Large intestine (tissue), 3 donors: ENCODE measurements around the gene CDK9. TPM values are rescaled to one million over a fixed set of nuclear protein-coding genes. Genes with fewer than 3 reads are reported as not detected.
A peak's percentile ranks its signal among the peaks of the same experiment; 100 is the strongest.
"Not testable (repeated sequence)": the region's sequence is repeated elsewhere in the genome, so short reads cannot be mapped to it uniquely, and the experiment has no call there.

ENCODE experiments used
- DNase-seq, 2 donors: peaks; one replicate each; pipeline versions ENCODE4 v3.0.0 to v3.0.0-alpha.2; 2013
- H3K27ac ChIP-seq: one replicate; pipeline ENCODE4 v1.5.1; 2013; ENCODE audit warnings: low read length
- H3K27me3 ChIP-seq: 2 replicates; pipeline ENCODE4 v1.6.1; 2013; ENCODE audit warnings: low read length; ENCODE audit not compliant: control insufficient read depth, insufficient read depth
- H3K36me3 ChIP-seq: 2 replicates; pipeline ENCODE4 v1.6.1; 2013; ENCODE audit warnings: low read length; ENCODE audit not compliant: control insufficient read depth, insufficient read depth
- H3K4me1 ChIP-seq: one replicate; pipeline ENCODE4 v1.6.1; 2013; ENCODE audit warnings: low read length; ENCODE audit not compliant: control insufficient read depth, insufficient read depth
- H3K4me3 ChIP-seq: one replicate; pipeline ENCODE4 v1.5.1; 2013; ENCODE audit warnings: low read length
- H3K9me3 ChIP-seq: one replicate; pipeline ENCODE4 v1.6.1; 2013; ENCODE audit warnings: mild to moderate bottlenecking, low read depth, low read length, moderate library complexity; ENCODE audit not compliant: control insufficient read depth
- WGBS: methylation state at CpG from one replicate; pipeline ENCODE4 v1.1.5; 2013; ENCODE audit warnings: low lambda C conversion rate; ENCODE audit not compliant: insufficient coverage; 5-methylcytosine and 5-hydroxymethylcytosine counted together
- polyA plus RNA-seq: library from polyadenylated mRNA; unstranded; fragments of 120-200 nt; gene quantifications from one replicate; pipeline ENCODE4 v1.2.1, GENCODE V29; 2013

The CDK9 gene
- polyA plus RNA-seq, 1 donor: 57.4 TPM

DNA sequence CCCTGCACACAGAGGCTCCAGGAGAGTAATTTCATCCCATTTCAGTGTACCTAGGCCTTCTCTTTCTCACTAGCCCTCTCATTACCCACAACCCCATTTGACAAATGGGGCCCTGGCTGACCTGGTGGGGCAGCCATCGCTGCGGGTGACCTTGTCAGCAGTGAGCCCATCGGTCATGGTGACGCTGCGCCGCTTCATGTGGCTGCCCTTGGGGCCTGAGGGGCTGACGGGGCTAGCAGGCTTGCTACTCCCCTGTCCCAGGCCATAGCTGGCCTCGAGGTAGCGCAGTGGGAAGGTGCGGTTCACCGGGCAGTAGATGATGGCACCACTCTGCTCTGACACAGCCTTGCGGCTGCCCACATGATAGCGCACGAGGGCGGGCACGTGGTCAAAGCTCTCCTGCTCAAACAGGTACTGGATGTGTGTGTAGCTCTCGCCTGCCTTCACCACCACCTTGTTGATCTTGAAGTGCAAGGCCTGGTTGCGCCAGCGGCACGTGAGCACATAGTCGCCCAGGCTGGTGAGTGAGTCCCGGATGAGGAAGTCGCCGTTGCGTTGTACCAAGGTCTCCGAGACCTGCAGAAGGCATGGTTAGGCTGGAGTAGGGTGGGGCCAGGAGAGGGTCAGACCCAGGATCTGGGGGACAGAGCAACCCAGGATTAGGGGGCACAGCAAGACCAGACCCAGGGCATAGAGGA is 36.6 kb upstream of the CDK9 start:
- no CpG with 5 or more reads among the region's 26 CpGs for WGBS
- DNase-seq: no peak
- H3K4me1 ChIP-seq: no peaks in the 10 kb centered on the region
- H3K27ac ChIP-seq: no peak overlapping the region
- peaks cover 3% of the 10 kb centered on the region for H3K9me3 ChIP-seq
- no peak overlapping the region for H3K4me3 ChIP-seq
- peaks cover 37% of the 10 kb centered on the region for H3K27me3 ChIP-seq
- peaks cover 2% of the 10 kb centered on the region for H3K36me3 ChIP-seq

DNA sequence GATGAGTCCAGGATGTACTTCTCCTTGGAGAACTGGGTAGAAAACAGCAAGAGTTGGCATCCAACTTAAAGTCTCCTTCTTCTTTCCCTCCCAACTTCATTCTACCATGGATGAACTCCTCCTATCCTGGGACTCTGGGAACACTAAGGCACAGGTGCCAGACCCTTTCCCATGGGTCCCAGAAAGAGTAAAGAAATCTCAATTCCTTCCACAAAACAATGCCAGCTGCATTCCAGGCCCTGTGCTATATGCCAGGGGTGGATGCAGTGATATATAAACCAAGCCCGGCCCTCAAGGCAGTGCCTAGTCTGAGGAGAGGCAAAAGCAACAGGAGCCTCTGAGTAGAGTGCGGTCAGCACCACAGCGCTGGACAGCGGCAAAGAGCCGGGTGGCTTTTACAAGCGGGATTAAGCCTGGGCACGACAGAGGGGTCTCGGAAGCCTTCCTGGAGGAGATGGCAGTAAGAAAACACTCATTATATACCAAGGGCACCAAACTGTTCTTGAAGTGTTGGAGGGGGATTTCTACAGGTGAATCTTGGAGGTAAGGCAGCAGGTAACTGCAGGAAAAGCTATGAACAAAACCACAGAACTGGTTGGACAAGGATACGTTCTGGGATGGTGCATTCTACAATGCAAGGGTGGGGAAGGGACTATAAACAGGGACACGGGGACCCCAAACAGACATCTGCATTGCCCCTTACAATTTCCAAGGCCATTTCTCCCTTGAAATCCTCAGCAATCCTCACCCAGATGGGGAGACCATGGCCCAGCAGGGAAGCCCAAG is 34.4 kb upstream of the CDK9 start:
- no peak overlapping the region for H3K4me3 ChIP-seq
- no peaks in the 10 kb centered on the region for H3K36me3 ChIP-seq
- peak in 1 of 2 donors; percentile 21 for DNase-seq
- no CpG with 5 or more reads among the region's 10 CpGs for WGBS
- H3K4me1 ChIP-seq: no peaks in the 10 kb centered on the region
- H3K27me3 ChIP-seq: peaks cover 51% of the 10 kb centered on the region
- no peak overlapping the region for H3K27ac ChIP-seq
- H3K9me3 ChIP-seq: peaks cover 7% of the 10 kb centered on the region

GRCh38 chr9:127753148-127753547 is 32.7 kb upstream of the CDK9 start:
- no peak overlapping the region for H3K27ac ChIP-seq
- no peaks in the 10 kb centered on the region for H3K36me3 ChIP-seq
- no peak for DNase-seq
- H3K9me3 ChIP-seq: peaks cover 7% of the 10 kb centered on the region
- H3K4me1 ChIP-seq: no peaks in the 10 kb centered on the region
- WGBS: no CpG with 5 or more reads among the region's 8 CpGs
- H3K27me3 ChIP-seq: peaks cover 48% of the 10 kb centered on the region
- H3K4me3 ChIP-seq: no peak overlapping the region

DNA sequence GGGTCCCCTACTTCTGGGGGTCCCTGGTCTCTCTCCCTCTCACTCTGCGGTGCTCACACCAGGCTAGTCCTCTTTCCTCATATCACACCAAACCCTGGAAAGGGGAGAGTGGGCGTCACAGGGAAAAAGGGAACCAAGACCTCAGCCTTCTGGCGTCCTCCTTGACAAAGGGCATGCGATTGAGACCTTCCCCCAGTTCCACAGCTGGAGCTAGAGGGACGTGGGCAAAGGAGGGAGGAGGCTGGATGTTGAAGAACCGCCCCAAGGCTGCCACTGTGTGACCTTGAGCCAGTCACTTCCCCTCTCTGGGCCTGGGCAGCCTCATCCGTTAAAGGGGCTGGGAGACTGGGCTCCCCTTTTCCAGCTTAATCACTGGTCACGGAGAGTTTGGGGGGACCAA is 32.2 kb upstream of the CDK9 start:
- no peaks in the 10 kb centered on the region for H3K4me1 ChIP-seq
- H3K9me3 ChIP-seq: peaks cover 7% of the 10 kb centered on the region
- H3K27me3 ChIP-seq: peaks cover 48% of the 10 kb centered on the region
- WGBS: no CpG with 5 or more reads among the region's 8 CpGs
- DNase-seq: no peak
- H3K36me3 ChIP-seq: no peaks in the 10 kb centered on the region
- H3K27ac ChIP-seq: no peak overlapping the region
- no peak overlapping the region for H3K4me3 ChIP-seq

DNA sequence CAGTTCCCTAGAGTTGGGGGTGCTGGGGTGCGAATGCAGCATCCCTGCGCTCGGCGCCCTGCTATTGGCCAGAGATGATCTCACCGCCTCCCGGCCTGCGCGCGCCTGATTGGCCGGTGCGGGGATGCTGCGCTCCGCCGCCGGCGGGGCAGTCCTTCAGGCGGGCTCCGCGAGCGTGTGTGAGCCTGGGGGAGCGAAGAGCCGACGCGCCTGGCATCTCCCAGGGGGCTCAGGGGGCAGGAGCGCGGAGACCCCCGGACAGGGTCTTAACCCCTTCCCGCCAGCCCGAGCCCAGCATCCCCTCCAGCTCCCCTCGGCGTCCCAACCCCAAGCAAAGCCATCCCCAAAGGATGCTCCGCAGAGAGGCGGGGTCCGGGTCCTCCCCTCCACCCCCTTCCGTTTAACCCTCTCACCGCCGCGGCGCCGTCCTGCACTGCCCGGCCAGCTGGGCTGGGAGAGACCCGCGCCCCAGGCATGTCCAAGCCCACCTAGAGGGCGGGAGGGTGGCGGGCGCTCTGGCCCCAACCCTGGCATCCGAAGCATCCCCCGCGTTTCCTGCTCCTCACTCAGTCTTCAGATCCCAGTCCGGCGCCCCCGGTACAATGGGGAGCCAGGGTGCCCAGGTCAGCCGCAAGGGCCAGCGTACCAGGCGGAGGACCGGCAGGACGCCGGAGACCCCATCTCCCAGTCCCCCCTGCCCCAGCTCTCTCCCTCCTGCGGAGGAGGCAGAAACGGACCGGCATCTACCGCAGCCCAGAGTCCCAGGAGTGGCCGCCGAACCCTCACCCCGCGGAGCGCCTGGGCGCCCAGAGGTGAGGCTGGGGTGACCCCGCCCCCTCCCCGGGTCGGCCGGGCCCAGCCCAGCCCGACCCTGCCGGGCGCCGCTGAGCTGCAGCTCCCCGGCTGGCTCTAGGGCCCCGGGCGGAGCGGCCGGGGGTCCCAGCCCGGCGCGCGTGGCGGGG is 31.5 kb upstream of the CDK9 start:
- H3K27me3 ChIP-seq: peaks cover 52% of the 10 kb centered on the region
- no CpG with 5 or more reads among the region's 86 CpGs for WGBS
- H3K4me1 ChIP-seq: no peaks in the 10 kb centered on the region
- peak in 1 of 2 donors; percentile 30 for DNase-seq
- H3K9me3 ChIP-seq: peaks cover 7% of the 10 kb centered on the region
- H3K36me3 ChIP-seq: no peaks in the 10 kb centered on the region
- no peak overlapping the region for H3K27ac ChIP-seq
- H3K4me3 ChIP-seq: peak overlapping the region; percentile 21

DNA sequence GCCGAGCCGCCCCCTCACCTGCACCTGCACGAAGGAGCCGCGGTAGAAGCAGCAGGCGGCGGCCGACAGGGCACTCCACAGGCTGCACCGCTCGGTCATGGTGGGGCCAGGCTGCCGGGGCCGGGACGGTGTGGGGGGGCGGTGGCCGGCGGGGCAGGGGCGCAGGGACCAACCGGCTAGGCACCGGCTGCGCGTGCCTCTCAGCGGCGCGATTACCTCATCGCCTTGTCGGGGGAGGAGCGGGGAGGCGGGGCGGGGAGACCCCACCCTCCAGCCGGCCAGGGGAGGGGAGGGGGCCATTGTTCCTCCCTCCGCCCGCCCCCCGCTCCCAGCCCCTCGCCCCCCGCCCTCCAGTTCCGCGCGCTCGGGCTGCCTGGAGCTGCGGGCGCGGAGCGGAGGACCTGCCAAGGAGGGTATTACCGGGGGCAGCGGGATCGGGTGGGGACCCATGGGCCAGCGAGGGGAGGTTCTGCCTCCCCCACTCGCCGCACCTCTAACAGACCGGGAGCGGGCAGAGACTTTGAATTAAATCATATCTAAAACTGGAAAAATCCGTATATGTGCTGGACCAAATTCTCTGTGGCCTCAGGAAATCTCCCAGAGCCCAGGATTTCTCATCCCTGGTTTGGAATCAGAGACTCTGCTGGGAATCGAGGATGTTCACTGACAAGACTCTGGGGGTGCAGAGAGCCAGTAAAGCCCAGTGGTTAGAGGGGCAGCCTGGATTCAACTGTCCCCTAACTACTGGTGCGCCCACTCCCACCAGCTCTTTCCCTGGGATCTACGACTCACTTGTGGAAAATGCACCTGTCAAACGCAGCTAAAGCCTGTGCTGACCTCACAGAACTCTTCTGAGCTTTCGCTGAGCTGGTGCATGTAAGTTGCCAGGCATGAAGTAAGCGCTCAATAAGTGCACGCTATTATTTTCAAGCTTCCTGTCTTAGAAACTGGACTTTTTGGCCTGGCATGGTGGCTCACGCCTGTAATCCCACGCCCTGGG is 30.5 kb upstream of the CDK9 start:
- WGBS: no CpG with 5 or more reads among the region's 61 CpGs
- Histone ChIP-seq H3K36me3 (no peaks in the 10 kb centered on the region), H3K27ac (no peak overlapping the region), H3K9me3 (peaks cover 7% of the 10 kb centered on the region), H3K27me3 (peaks cover 55% of the 10 kb centered on the region), H3K4me3 (no peak overlapping the region), H3K4me1 (no peaks in the 10 kb centered on the region)
- DNase-seq: no peak

DNA sequence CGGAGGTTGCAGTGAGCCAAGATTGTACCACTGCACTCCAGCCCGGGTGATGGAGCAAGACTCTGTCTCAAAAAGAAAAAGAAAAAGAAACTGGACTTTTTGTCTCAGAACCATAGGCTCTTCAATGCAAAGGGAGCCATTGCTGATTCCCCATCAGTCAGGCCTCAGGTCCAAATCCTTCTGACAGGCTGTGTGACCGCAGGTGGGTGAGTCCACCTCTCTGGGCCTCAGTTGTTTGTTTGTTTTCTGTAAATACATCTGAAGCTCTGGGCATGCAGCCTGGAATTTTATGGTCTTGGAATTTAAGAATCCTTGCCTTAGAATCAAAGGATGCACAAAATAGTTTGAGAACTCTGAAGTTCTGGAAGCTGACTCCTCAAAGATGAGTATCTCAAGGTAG is 29.6 kb upstream of the CDK9 start:
- Histone ChIP-seq H3K9me3 (peaks cover 5% of the 10 kb centered on the region), H3K4me1 (no peaks in the 10 kb centered on the region), H3K27ac (no peak overlapping the region), H3K4me3 (no peak overlapping the region), H3K36me3 (no peaks in the 10 kb centered on the region), H3K27me3 (peaks cover 55% of the 10 kb centered on the region)
- DNase-seq: no peak
- WGBS: no CpG with 5 or more reads among the region's 3 CpGs

GRCh38 chr9:127756776-127757175 is 29.1 kb upstream of the CDK9 start:
- H3K27ac ChIP-seq, H3K9me3 ChIP-seq, H3K4me1 ChIP-seq, H3K36me3 ChIP-seq, DNase-seq, H3K4me3 ChIP-seq: not testable (repeated sequence)
- peaks cover 54% of the 10 kb centered on the region for H3K27me3 ChIP-seq
- no CpG with 5 or more reads among the region's 11 CpGs for WGBS

GRCh38 chr9:127758843-127759242 is 27.0 kb upstream of the CDK9 start:
- Histone ChIP-seq H3K27ac (no peak overlapping the region), H3K4me3 (no peak overlapping the region), H3K27me3 (peaks cover 46% of the 10 kb centered on the region), H3K4me1 (no peaks in the 10 kb centered on the region), H3K9me3 (peaks cover 5% of the 10 kb centered on the region), H3K36me3 (no peaks in the 10 kb centered on the region)
- no peak for DNase-seq
- no CpG with 5 or more reads among the region's 5 CpGs for WGBS
